Embryonic facial prominence (tissue), 1 donor: ENCODE results near the gene ZNF14.
"Not testable (repeated sequence)": the region's sequence is repeated elsewhere in the genome, so short reads cannot be mapped to it uniquely, and the experiment has no call there.

ENCODE experiments used
- DNase-seq: peaks from one replicate; pipeline ENCODE4 v3.0.0-alpha.2; 2016; ENCODE audit errors: extremely low spot score

ZNF14 gene

DNA sequence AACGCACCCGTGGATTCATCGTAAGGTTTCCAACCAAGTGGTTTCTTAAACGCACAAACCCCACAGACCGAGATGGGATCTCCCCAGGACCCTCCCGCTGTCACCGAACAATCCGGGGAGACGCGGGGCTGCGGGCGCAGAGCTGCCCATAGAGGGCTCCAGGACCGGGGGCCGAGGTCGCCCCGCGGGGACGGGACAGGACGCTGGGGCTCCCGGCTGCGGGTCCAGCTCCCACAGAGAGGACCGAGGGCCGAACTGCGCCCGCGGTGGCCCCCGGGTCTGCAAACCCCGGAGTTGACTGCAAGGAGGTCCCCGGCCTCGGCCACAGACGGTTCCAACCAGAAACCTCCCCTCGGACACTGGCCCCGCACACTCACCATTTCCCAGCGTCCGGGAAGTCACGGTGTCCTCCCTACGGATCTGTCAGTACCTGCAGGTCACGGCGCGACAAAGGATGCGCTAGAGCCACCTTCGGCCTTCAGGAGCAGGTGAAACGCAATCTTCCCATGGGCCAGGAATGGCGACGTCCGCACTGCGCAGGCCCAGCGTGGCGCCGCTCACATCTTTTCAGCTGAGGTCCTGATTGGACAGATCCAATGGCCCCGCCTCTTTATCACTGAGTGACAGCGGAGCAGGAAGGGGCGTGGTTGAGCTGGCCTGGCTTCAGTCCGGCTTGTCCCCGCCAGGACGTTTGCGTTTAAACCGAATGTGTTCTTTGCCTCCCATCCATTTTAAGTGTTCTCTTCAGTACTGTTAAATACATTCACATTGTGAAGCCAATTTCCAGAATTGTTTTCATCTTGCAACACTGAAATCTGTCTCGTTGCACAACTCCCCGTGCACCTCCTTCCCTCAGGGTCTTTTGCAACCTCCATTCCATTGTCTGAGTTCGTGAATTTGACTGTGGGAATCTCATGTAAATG, at the start of gene ZNF14:
TSS of gene ZNF14 (minus strand) at position 534 of the 923 bp plus-strand sequence. CDS start at position 380, 154 bp downstream.
- DNase-seq: peak; percentile 80

GRCh38 chr19:19781791-19782190, 48.9 kb upstream of the ZNF14 start:
- DNase-seq: not testable (repeated sequence)

DNA sequence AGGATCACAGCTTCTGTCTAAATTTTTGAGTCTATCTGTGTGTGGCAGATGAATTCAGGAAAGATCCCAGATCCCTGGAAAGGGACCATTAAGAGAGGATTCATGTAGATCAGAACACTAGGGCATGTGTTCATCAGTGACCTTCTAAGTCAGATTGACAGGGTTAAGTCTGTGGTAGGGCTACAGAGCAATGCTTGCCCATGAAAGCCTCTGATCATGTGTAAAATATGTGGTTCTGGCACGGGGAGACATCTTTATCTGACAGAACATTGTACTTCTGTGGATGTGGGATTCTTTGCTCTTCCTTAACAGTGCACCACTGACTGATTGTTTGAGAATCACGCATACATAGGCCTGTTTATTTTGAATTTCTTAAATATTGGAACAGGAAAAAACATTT, 45.8 kb upstream of the ZNF14 start:
- no peak for DNase-seq

DNA sequence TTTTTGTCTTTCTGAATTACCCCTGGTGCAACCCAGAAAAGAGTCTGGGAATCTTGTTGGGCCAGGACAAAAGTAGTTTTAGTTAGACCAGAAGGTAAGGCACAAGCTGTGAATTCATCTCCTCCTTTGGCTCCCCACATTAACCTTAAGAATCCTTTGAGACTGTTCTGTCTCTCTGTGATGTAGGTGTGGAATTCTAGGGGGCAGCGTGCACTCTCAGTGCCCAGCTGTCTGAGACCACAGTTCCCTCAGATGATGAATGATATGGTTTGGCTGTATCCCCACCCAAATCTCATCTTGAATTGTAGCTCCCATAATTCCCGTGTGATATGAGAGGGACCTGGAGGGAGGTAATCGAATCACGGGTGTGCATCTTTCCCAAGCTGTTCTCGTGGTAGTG, 44.8 kb upstream of the ZNF14 start:
- no peak for DNase-seq

GRCh38 chr19:19776206-19777008, 43.5 kb upstream of the ZNF14 start:
- peak; percentile 88 for DNase-seq

- DNase-seq: no peak
These were observed 42.9 kb upstream of the ZNF14 start for GRCh38 chr19:19775891-19776205.

DNA sequence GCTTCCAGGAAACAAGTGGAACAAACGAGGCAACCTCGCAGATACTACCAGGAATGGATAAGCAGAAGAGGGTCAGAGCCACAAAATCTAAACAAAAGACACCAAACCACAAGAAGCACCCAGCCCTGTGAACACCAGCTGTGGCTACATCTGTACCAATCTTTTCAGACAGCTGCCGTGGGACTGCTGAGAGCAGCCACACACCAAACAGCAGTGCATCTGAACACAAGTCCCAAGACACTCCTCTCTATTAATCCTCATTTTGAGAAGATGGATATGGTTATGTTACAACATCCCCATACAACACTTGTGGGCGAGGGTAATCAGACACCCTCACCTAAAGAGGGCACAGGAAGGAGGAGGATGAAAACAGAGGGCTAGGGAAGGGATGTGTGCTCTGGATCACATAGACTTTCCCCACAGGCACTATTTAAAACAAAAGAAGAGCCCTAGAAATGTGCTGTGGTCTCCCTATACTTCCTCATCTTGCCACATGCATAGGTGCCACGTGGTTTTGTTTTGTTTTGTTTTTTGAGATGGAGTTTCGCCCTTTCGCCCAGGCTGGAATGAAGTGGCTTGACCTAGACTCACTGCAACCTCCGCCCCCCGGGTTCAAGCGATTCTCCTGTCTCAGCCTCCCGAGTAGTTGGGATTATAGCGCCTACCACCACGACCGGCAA, 41.6 kb upstream of the ZNF14 start:
- DNase-seq: no peak

- not testable (repeated sequence) for DNase-seq
These were observed 39.1 kb upstream of the ZNF14 start for GRCh38 chr19:19771963-19772362.

DNA sequence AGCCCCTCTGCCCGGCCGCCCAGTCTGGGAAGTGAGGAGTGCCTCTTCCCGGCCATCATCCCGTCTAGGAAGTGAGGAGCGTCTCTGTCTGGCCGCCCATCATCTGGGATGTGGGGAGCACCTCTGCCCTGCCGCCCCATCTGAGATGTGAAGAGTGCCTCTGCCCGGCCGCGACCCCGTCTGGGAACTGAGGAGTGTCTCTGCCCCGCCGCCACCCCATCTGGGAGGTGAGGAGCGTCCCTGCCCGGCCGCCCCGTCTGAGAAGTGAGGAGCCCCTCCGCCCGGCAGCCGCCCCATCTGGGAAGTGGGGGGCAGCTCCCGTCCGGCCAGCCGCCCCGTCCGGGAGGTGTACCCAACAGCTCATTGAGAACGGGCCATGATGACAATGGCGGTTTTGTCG, 37.1 kb upstream of the ZNF14 start:
- DNase-seq: not testable (repeated sequence)

- DNase-seq: no peak
These were observed 25.3 kb upstream of the ZNF14 start for GRCh38 chr19:19758164-19758563.

DNA sequence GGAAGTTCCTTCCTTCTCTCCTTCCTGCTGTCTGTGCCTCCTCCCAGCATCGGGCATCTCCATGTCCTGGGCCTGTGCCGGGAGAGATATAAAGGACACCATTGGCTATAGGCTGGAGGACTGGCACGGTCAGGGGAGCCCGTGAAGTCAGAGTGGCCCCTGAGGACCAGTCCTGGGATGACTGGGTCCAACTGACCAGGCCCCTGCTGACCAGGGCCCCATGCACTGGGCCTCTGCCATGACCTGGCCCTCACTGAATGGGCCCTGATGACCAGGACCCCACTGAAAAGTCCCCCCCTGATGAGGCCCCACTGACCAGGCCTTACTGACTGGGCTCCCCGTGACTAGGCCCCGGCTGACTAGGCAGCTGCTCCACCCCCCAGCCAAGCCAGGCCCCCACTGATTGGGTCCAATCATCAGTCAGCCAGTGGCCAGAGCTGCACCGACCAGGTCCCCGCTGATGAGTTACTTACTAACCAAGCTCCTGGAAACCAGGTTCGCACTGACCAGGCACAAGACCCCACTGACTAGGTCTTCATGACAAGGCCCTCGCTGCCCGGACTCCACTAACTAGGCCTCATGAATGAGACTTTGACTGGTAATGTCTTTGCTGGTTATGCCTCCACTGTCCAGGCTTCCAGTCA, 20.0 kb upstream of the ZNF14 start:
- DNase-seq: no peak

DNA sequence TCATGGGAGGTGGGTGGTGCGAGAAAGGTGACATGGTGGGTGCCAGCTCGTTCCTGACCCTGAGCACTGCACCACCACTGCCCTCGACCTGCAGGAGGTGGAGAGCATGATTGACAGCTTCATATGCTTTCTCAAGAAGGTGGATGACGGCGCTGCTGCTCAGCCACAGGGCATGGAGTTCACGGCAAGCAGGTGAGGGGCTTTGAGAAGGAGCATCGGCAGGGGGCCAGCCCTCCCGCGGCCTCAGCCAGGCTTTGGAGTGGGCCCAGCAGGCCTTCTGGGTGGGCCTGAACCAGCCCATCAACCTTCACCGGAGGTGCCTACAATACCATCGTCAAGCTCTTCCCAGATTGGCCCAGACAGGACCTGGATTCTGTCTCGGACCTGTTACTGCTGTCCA, 18.9 kb upstream of the ZNF14 start:
- no peak for DNase-seq

DNA sequence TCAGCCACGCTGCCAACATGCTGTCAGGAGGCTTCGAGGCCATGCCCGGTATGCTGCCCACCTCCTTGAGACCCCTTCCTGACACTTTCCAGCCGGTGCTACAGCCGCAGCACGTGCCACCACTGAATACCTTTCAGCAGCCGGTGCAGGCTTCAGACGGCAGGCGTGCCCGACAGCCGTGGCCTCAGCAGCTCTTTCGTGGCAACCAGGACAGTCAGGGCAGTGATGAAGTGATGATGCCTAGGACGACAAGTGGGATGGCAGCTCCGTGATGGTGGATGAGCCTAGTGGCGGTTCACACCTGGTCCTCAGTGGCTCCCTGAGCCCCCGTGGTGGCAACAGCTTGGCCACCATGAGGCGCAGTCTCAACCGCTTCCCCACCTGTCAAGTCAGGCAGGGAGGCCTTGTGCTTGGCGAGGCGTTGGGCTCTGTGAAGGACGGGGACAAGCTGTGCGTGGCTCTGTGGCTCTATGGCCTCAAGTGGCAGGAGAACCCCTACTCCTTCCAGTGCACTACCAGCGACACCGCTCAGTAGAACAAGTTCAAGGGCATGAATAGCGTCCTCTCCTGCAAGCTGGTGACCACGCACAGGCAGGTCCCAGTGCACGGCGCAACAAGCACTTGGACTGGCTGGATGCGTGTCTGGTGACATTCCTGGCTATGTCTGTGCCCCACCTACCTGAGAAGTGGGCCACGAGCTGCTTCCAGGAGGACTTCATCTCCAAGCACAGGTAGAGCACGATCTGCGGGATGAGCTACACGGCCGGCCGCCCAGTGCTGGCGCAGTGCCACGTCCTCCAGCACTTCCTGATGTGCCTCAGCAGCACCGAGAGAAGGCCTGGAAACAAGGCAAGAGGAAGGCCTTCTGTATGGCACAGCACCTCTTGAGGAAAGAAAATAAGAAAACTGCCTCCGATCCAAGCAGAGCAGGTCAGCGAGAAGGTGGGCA, 18.2 kb upstream of the ZNF14 start:
- DNase-seq: no peak

DNA sequence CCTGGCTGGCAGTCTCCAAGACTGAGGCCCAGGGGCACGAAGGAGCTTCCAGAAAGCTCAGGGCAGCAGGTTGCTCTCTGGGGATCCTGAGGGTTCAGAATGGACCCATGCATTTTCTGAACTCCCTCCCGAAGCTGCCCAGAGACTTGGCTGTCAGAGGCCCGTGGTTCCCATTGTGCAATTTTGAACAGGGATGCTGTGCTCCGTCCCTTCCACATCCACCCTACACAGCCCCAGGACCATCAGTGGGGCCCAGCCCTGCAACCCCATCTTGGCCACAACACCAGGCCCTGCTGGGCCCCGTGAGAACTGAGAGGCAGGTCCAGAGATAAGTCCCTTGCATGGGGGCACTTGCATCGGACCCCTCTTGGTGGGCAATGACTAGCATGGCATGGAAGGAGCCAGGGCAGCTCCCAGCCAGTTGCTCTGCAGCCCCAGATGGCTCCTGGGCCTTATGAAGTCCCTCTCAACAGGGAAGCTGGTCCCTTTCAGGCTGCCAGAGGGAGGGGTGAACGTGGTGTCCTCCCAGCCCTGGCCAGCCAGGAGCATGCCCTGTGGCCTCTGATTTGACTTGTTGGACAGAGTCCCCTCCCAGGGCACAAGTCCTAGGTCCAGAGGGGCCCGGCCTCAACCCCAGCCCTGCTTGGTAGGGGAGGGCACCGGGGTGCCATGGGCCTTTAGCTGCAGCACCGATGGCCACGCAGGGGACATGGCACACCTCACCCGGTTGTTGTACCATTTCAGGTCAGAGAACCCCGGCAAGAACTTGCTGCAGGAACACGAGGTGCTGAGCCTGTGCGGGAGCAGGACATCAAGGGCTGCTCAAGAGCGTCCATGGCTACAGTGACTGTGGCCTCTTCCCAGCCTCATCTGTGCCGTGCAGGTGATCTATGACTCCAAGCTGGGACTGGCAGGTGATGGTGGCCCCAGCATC, 17.3 kb upstream of the ZNF14 start:
- no peak for DNase-seq

DNA sequence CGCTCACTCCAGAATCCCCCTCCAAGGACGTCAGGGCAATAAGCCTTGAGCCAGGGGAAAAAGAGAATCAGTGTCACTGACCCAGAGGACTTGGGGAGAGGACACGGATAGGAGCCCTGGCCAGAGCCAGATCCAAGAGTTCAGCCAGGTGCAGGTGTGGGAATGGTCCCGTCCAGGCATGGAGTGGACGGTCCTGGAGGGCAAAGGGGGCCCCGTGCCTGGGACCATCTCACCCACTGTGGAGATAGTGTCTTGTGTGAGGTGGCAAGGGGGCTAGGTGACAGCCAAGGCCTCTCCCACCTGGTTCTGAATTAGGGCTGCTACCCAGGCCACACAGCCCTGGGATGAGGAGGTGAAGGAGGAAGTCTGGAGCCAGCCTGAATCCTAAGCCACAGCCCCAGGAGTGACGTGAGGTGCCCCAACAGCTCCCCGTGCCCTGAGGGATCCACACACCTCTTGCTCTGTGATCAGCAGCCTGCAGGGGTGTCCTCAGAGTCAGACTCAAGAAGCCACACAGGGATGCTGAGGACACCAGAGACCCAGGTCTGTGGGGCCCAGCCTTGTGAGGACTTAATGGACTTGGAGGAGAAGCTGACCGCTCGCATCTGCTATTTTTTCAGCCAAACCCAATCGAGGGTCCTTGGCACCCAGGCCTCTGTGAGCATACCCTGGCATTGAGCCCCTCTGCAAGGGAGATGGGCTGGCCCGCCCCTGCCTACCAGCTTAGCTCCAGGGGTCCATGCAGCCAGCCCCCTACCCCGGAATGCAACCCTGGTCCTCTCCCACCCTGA, 16.4 kb upstream of the ZNF14 start:
- no peak for DNase-seq

- no peak for DNase-seq
These were observed 15.5 kb upstream of the ZNF14 start for GRCh38 chr19:19748249-19748938.

DNA sequence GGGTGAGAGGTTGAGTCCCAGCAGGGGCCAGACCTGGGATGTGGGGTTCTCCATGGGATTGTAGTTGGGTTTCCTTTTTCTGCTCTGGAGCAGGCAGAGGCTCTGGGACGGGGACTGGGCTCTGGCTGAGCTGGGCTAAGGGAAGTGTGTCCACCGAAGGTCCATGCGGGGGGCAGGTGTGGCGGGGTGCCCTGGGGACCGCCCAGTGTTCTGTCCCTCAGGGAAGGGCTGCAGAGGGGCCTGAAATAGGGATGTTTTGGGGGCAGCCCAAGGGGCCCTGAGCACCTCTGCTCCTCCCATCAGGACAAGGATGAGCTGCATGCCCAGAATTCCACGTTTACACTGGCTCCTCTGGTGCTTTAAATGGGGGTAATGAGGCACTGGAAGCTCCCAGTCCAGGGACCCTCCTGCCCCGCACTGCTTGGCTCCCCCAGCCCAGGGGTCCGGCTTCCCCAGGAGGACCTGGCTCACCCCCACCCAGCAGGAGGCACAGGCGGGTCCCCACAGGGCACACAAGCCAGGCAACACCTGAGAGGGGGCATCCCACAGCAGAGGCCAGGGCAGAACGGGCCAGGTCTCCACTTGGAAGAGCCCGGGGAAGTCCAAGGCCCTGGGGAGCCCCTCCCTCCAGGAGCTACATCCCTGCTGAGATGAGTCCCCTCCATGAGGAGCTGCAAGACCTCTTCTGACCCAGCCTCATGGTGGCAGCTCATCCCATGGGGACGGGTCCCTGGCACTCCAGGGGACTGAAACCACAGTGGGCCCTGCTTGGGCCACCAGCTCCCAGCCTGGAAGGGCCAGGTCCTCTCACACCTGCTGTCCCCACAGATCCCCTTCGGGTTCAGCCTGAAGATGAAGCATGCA, 14.7 kb upstream of the ZNF14 start:
- no peak for DNase-seq
